ENCODE results near the gene C12orf42. TPM values are rescaled to one million over a fixed set of nuclear protein-coding genes. Genes with fewer than 3 reads are reported as not detected.

The C12orf42 gene
- total and polyA plus RNA-seq, 10 of the 15 experiments (the other 5 are each of a cell fraction or from before 2014, with no cell fraction given) = 1.4 to 7.0 (median 2.4) TPM

DNA sequence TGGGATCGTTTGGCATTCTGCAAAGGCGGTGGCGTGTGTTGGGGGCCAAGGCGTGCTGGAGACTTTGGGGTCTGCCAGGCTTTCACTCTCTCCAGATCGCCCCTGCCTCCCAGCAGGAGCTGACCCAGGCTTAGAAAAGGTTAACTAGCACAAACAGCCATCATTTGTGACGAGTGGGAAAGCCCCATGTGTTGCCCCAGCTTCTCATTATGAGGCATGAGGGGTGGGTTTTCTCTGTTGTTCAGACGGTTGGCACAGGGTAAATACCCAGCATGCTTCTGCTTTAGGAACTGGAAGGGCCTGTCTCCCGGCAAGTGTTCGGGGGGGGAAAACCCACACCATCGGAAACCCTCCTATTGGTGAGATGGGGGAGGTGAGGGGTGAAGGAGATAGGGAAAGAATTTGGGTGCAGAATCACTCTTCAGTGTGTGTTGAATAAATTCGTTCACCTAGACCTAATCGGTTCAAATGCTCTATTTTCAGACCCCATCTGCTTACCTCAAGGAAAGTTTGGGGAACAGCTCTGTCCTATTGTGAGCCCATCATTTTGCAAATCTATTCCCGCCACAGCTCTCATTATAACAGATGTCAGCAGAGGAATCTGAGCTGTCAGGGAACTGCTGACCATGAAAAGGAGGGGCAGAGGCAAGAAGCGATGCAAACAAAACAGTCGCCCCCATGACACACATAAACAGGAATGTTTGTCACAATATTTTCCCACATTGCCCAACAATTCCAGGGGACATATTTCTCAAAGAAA is 34.7 kb upstream of the C12orf42 start (continued):
- TF ChIP-seq, protein P1, sequence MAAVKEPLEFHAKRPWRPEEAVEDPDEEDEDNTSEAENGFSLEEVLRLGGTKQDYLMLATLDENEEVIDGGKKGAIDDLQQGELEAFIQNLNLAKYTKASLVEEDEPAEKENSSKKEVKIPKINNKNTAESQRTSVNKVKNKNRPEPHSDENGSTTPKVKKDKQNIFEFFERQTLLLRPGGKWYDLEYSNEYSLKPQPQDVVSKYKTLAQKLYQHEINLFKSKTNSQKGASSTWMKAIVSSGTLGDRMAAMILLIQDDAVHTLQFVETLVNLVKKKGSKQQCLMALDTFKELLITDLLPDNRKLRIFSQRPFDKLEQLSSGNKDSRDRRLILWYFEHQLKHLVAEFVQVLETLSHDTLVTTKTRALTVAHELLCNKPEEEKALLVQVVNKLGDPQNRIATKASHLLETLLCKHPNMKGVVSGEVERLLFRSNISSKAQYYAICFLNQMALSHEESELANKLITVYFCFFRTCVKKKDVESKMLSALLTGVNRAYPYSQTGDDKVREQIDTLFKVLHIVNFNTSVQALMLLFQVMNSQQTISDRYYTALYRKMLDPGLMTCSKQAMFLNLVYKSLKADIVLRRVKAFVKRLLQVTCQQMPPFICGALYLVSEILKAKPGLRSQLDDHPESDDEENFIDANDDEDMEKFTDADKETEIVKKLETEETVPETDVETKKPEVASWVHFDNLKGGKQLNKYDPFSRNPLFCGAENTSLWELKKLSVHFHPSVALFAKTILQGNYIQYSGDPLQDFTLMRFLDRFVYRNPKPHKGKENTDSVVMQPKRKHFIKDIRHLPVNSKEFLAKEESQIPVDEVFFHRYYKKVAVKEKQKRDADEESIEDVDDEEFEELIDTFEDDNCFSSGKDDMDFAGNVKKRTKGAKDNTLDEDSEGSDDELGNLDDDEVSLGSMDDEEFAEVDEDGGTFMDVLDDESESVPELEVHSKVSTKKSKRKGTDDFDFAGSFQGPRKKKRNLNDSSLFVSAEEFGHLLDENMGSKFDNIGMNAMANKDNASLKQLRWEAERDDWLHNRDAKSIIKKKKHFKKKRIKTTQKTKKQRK (IDR thresholded peaks at IDR 0.05; ENCODE audit: low read depth, low read length) = no peak
- TF ChIP-seq KDM1A (IDR thresholded peaks at IDR 0.05; ENCODE audit: borderline replicate concordance) (no peak), MYC (IDR thresholded peaks at IDR 0.05; ENCODE audit: insufficient read depth, insufficient read length, insufficient replicate concordance, low read length, severe bottlenecking) (no peak), EED (IDR thresholded peaks at IDR 0.05; ENCODE audit: low read depth) (peak; percentile 63; the same call in 1 of the 2 replicates), IKZF2 (IDR thresholded peaks at IDR 0.05) (peak; percentile 48 to 56; a peak in 2 of 4 replicates), GABPA (IDR thresholded peaks at IDR 0.05; ENCODE audit: low read depth) (no peak), ZNF384 (IDR thresholded peaks at IDR 0.05; ENCODE audit: borderline replicate concordance, low read depth, low read length) (no peak), SIN3A (IDR thresholded peaks at IDR 0.05; ENCODE audit: low read depth, low read length) (no peak), MYB (IDR thresholded peaks at IDR 0.05; ENCODE audit: borderline replicate concordance, low read depth, low read length) (no peak), FOXM1 (IDR thresholded peaks at IDR 0.05; ENCODE audit: low read depth, low read length) (peak; percentile 32; the same call in 1 of the 2 replicates), GATAD2B (conservative IDR thresholded peaks at IDR 0.05; ENCODE audit: low read depth) (no peak), ZNF217 (IDR thresholded peaks at IDR 0.05) (no peak), POLR2AphosphoS2 (IDR thresholded peaks at IDR 0.05; ENCODE audit: low read depth, low read length) (no peak), RELA (IDR thresholded peaks at IDR 0.05; ENCODE audit: borderline replicate concordance, partially characterized antibody) (peak; percentile 75)
- TF ChIP-seq, protein P2, sequence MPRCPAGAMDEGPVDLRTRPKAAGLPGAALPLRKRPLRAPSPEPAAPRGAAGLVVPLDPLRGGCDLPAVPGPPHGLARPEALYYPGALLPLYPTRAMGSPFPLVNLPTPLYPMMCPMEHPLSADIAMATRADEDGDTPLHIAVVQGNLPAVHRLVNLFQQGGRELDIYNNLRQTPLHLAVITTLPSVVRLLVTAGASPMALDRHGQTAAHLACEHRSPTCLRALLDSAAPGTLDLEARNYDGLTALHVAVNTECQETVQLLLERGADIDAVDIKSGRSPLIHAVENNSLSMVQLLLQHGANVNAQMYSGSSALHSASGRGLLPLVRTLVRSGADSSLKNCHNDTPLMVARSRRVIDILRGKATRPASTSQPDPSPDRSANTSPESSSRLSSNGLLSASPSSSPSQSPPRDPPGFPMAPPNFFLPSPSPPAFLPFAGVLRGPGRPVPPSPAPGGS (IDR thresholded peaks at IDR 0.05; ENCODE audit: borderline replicate concordance, insufficient read depth, low read depth, low read length, poor library complexity, severe bottlenecking) = peak; percentile 26
- TF ChIP-seq, protein P3, sequence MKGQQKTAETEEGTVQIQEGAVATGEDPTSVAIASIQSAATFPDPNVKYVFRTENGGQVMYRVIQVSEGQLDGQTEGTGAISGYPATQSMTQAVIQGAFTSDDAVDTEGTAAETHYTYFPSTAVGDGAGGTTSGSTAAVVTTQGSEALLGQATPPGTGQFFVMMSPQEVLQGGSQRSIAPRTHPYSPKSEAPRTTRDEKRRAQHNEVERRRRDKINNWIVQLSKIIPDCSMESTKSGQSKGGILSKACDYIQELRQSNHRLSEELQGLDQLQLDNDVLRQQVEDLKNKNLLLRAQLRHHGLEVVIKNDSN (IDR thresholded peaks at IDR 0.05; ENCODE audit: borderline replicate concordance, extremely low read length, insufficient read depth, low read depth, low read length) = no peak
- TF ChIP-seq, protein P4, sequence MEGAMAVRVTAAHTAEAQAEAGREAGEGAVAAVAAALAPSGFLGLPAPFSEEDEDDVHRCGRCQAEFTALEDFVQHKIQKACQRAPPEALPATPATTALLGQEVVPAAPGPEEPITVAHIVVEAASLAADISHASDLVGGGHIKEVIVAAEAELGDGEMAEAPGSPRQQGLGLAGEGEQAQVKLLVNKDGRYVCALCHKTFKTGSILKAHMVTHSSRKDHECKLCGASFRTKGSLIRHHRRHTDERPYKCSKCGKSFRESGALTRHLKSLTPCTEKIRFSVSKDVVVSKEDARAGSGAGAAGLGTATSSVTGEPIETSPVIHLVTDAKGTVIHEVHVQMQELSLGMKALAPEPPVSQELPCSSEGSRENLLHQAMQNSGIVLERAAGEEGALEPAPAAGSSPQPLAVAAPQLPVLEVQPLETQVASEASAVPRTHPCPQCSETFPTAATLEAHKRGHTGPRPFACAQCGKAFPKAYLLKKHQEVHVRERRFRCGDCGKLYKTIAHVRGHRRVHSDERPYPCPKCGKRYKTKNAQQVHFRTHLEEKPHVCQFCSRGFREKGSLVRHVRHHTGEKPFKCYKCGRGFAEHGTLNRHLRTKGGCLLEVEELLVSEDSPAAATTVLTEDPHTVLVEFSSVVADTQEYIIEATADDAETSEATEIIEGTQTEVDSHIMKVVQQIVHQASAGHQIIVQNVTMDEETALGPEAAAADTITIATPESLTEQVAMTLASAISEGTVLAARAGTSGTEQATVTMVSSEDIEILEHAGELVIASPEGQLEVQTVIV (IDR thresholded peaks at IDR 0.05; ENCODE audit: borderline replicate concordance, partially characterized antibody) = no peak
- TF ChIP-seq, protein P5, sequence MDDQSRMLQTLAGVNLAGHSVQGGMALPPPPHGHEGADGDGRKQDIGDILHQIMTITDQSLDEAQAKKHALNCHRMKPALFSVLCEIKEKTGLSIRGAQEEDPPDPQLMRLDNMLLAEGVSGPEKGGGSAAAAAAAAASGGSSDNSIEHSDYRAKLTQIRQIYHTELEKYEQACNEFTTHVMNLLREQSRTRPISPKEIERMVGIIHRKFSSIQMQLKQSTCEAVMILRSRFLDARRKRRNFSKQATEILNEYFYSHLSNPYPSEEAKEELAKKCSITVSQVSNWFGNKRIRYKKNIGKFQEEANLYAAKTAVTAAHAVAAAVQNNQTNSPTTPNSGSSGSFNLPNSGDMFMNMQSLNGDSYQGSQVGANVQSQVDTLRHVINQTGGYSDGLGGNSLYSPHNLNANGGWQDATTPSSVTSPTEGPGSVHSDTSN (IDR thresholded peaks at IDR 0.05; ENCODE audit: insufficient replicate concordance, low read depth, low read length) = no peak

Measured in GM12878 (cell line).